H1 (cell line): ENCODE measurements around the gene ABCC2. TPM values are rescaled to one million over a fixed set of nuclear protein-coding genes. Genes with fewer than 3 reads are reported as not detected.
"Not testable (repeated sequence)": the region's sequence is repeated elsewhere in the genome, so short reads cannot be mapped to it uniquely, and the experiment has no call there.

Experiments
- CTCF ChIA-PET: fragments of 300-600 bp; sonication (Branson Sonifier 250); formaldehyde crosslinking; loops from one replicate; lab custom pipeline; 2021; ENCODE audit not compliant: partially characterized antibody; lab: Charles Lee
- POLR2A ChIA-PET: fragments of 300-600 bp; sonication (Branson Sonifier 250); formaldehyde crosslinking; loops from one replicate; lab custom pipeline; 2021; ENCODE audit warnings: inconsistent platforms; ENCODE audit not compliant: partially characterized antibody; lab: Charles Lee
- DNase-seq, 2 experiments: peaks; one replicate each; pipeline versions ENCODE4 v3.0.0 to v3.0.0-alpha.2; 2010 to 2022; ENCODE audit warnings: low spot score in 2 of 2, low read depth in 1 of 2, mixed read lengths in 1 of 2
- FAIRE-seq: peaks from 2 replicates; lab custom pipeline; 2011; peaks lifted over from hg19 to GRCh38; lab: Jason Lieb, UNC
- H2AFZ ChIP-seq: 2 replicates; pipeline ENCODE4 v1.8.1; 2012; ENCODE audit warnings: low read length, inconsistent platforms
- H2AK5ac ChIP-seq: 2 replicates; pipeline ENCODE4 v1.6.1; 2013; ENCODE audit warnings: low read depth, low read length
- H2BK120ac ChIP-seq: replicated peaks from 2 replicates; pipeline ENCODE3; 2013; ENCODE audit warnings: low read depth, low read length, inconsistent platforms
- H2BK12ac ChIP-seq: 2 replicates; pipeline ENCODE4 v1.6.1; 2013; ENCODE audit warnings: low read depth, low read length
- H2BK15ac ChIP-seq: 2 replicates; pipeline ENCODE4 v1.6.1; 2013; ENCODE audit warnings: low read length
- H2BK20ac ChIP-seq: 2 replicates; pipeline ENCODE4 v1.6.1; 2013; ENCODE audit warnings: low read length
- H2BK5ac ChIP-seq: 2 replicates; pipeline ENCODE4 v1.6.1; 2013; ENCODE audit warnings: low read depth, low read length
- H3K14ac ChIP-seq: 2 replicates; pipeline ENCODE4 v1.6.1; 2013; ENCODE audit warnings: inconsistent platforms; ENCODE audit not compliant: insufficient read length
- H3K18ac ChIP-seq: 2 replicates; pipeline ENCODE4 v1.6.1; 2013; ENCODE audit warnings: low read length; ENCODE audit errors: extremely low read depth
- H3K23ac ChIP-seq: 2 replicates; pipeline ENCODE4 v1.6.1; 2013; ENCODE audit warnings: inconsistent platforms; ENCODE audit not compliant: insufficient read length
- H3K23me2 ChIP-seq: 2 replicates; pipeline ENCODE4 v1.6.1; 2013; ENCODE audit warnings: low read depth, low read length
- H3K27ac ChIP-seq: 2 replicates; pipeline ENCODE4 v1.6.1; 2011; ENCODE audit warnings: low read depth, low read length, inconsistent platforms
- H3K27me3 ChIP-seq, 4 experiments: replicated peaks in 1 of 4; 1 replicate in 1 of 4; 2 replicates in 3 of 4; pipeline versions ENCODE4 v1.6.1 to v1.8.1; 2011 to 2013; ENCODE audit warnings: low read length in 3 of 4, mild to moderate bottlenecking in 3 of 4, inconsistent platforms in 2 of 4, mixed read lengths in 2 of 4, moderate library complexity in 1 of 4; ENCODE audit not compliant: control insufficient read depth in 3 of 4, insufficient read depth in 3 of 4; ENCODE audit errors: extremely low read depth in 1 of 4
- H3K36me3 ChIP-seq, 4 experiments: 2 replicates each; pipeline versions ENCODE4 v1.6.1 to v1.8.1; 2011 to 2013; ENCODE audit warnings: mild to moderate bottlenecking in 4 of 4, low read length in 3 of 4, moderate library complexity in 2 of 4, control low read depth in 1 of 4, inconsistent platforms in 1 of 4; ENCODE audit not compliant: insufficient read depth in 4 of 4, control insufficient read depth in 2 of 4
- H3K4ac ChIP-seq: replicated peaks from 2 replicates; pipeline ENCODE3; 2013; ENCODE audit warnings: low read length, low read depth, mixed read lengths, inconsistent platforms; ENCODE audit not compliant: insufficient read length
- H3K4me1 ChIP-seq, 4 experiments: replicated peaks in 1 of 4; 1 replicate in 1 of 4; 2 replicates in 3 of 4; pipeline versions ENCODE4 v1.6.1 to v1.8.1; 2011 to 2013; ENCODE audit warnings: low read length in 3 of 4, inconsistent platforms in 2 of 4, mixed read lengths in 1 of 4; ENCODE audit not compliant: insufficient read depth in 4 of 4, control insufficient read depth in 3 of 4
- H3K4me2 ChIP-seq, 2 experiments: 2 replicates each; pipeline versions ENCODE4 v1.6.1 to v1.8.1; 2011 to 2013; ENCODE audit warnings: low read depth in 2 of 2, low read length in 2 of 2, control low read depth in 1 of 2, inconsistent platforms in 1 of 2, mild to moderate bottlenecking in 1 of 2; ENCODE audit not compliant: insufficient read depth in 1 of 2
- H3K4me3 ChIP-seq, 4 experiments: fragments of 200-600, 300-600 bp in 1 of 4; sonication (generic), shearing (Covaris generic), sonication (Bioruptor Twin) in 1 of 4; 2 replicates each; pipeline versions ENCODE4 v1.5.1 to v1.8.1; 2011 to 2016; ENCODE audit warnings: low read length in 4 of 4, low read depth in 3 of 4, control low read depth in 2 of 4, inconsistent platforms in 2 of 4, mild to moderate bottlenecking in 2 of 4, mixed read lengths in 1 of 4, moderate library complexity in 1 of 4; ENCODE audit not compliant: insufficient read depth in 2 of 4; ENCODE audit errors: extremely low read depth in 1 of 4
- H3K56ac ChIP-seq: replicated peaks from 2 replicates; pipeline ENCODE3; 2013; ENCODE audit warnings: low read depth, mild to moderate bottlenecking, mixed read lengths, low read length, inconsistent platforms; ENCODE audit not compliant: insufficient read length
- H3K79me1 ChIP-seq: 2 replicates; pipeline ENCODE4 v1.6.1; 2013; ENCODE audit warnings: low read depth, low read length, control low read depth
- H3K79me2 ChIP-seq, 2 experiments: 2 replicates each; pipeline versions ENCODE4 v1.6.1 to v1.8.1; 2012 to 2013; ENCODE audit warnings: low read length in 2 of 2, mild to moderate bottlenecking in 2 of 2, inconsistent platforms in 1 of 2; ENCODE audit not compliant: insufficient read depth in 2 of 2, control insufficient read depth in 1 of 2
- H3K9ac ChIP-seq, 4 experiments: replicated peaks in 1 of 4; 1 replicate in 1 of 4; 2 replicates in 3 of 4; pipeline versions ENCODE4 v1.6.1 to v1.8.1; 2011 to 2013; ENCODE audit warnings: low read depth in 3 of 4, low read length in 3 of 4, control low read depth in 2 of 4, mild to moderate bottlenecking in 2 of 4, moderate library complexity in 2 of 4, inconsistent platforms in 1 of 4; ENCODE audit errors: extremely low read depth in 1 of 4
- H3K9me3 ChIP-seq, 2 experiments: 2 replicates each; pipeline versions ENCODE4 v1.6.1 to v1.8.1; 2012 to 2013; ENCODE audit warnings: mild to moderate bottlenecking in 2 of 2, moderate library complexity in 2 of 2, control low read depth in 1 of 2, inconsistent platforms in 1 of 2, low read depth in 1 of 2, low read length in 1 of 2, mixed read lengths in 1 of 2; ENCODE audit not compliant: insufficient read depth in 2 of 2
- H4K20me1 ChIP-seq, 2 experiments: replicated peaks in 1 of 2; 2 replicates each; pipeline versions ENCODE3 to v1.8.1; 2011 to 2013; ENCODE audit warnings: inconsistent platforms in 2 of 2, low read length in 2 of 2, mild to moderate bottlenecking in 1 of 2; ENCODE audit not compliant: insufficient read depth in 2 of 2, control insufficient read depth in 1 of 2
- H4K5ac ChIP-seq: 2 replicates; pipeline ENCODE4 v1.6.1; 2013; ENCODE audit warnings: low read length, low read depth, mixed read lengths, inconsistent platforms; ENCODE audit not compliant: insufficient read length
- H4K8ac ChIP-seq: 2 replicates; pipeline ENCODE4 v1.8.0; 2013; ENCODE audit warnings: mild to moderate bottlenecking, moderate library complexity, low read length, inconsistent platforms; ENCODE audit not compliant: insufficient read depth; ENCODE audit errors: extremely low read depth
- H4K91ac ChIP-seq: replicated peaks from 2 replicates; pipeline ENCODE3; 2013; ENCODE audit warnings: low read length, mixed read lengths, inconsistent platforms; ENCODE audit not compliant: insufficient read length
- WGBS, 2 experiments: shearing (Covaris generic) in 1 of 2; methylation state at CpG; one replicate each; pipeline versions ENCODE4 v1.1.6 to v1.1.7; 2013 to 2015; ENCODE audit warnings: low lambda C conversion rate in 2 of 2, mixed read lengths in 2 of 2, inconsistent platforms in 1 of 2, low coverage in 1 of 2, missing lambda C conversion rate in 1 of 2; ENCODE audit not compliant: insufficient replicate concordance in 2 of 2, insufficient coverage in 1 of 2, insufficient read length in 1 of 2; ENCODE audit errors: extremely low coverage in 1 of 2, missing lambda C conversion rate in 1 of 2; 5-methylcytosine and 5-hydroxymethylcytosine counted together
- polyA plus RNA-seq, 7 experiments: library from polyadenylated mRNA; depleted of rRNA in 3 of 7; stranded (reverse) in 5 of 7; unstranded in 2 of 7; fragments of >200 nt in 5 of 7; fragments of 200-250 nt in 2 of 7; gene quantifications; 1 replicate in 5 of 7; 2 replicates in 1 of 7; 4 replicates in 1 of 7; pipeline versions ENCODE4 v1.2.1 to v1.2.3, GENCODE V29; 2011 to 2013; ENCODE audit warnings: missing spikeins in 2 of 7, mixed read lengths in 2 of 7
- total RNA-seq: library from RNA; stranded (reverse); fragmentation: NEBNext Ultra II Directional; extraction: Animal tissue kit (Norgen Biotek cat#: 25700); gene quantifications from 2 replicates; pipeline ENCODE4 v1.2.1, GENCODE V29; 2021

ABCC2 gene
- total and polyA plus RNA-seq, 2 of the 8 experiments (the other 6 are each of a cell fraction or from before 2014, with no cell fraction given): 0.74 to 1.1 TPM

GRCh38 chr10:99867250-99867649, 84.8 kb downstream of the ABCC2 start:
- H3K4ac ChIP-seq, H3K36me3 ChIP-seq, H3K23me2 ChIP-seq, FAIRE-seq, H3K14ac ChIP-seq, H2BK12ac ChIP-seq, H2BK120ac ChIP-seq, H4K5ac ChIP-seq, H3K23ac ChIP-seq, H3K27ac ChIP-seq, H2BK15ac ChIP-seq, H3K18ac ChIP-seq, H3K27me3 ChIP-seq, H3K4me1 ChIP-seq, H2BK20ac ChIP-seq, H3K4me3 ChIP-seq, DNase-seq, H3K79me2 ChIP-seq, H2AFZ ChIP-seq, H3K56ac ChIP-seq, H3K4me2 ChIP-seq, H4K91ac ChIP-seq, H3K79me1 ChIP-seq, H2AK5ac ChIP-seq, H4K20me1 ChIP-seq, H3K9ac ChIP-seq, H3K9me3 ChIP-seq, H2BK5ac ChIP-seq, H4K8ac ChIP-seq: not testable (repeated sequence)
- POLR2A ChIA-PET: interaction anchor here (1.1 kb wide), 2 partner anchors 11 to 14 kb away, joined by 3 read pairs; no protein-coding TSS in a partner anchor
- WGBS, 2 experiments: 96% methylated on average over 3 of the region's 3 CpGs; no CpG with 5 or more reads in 1 of the 2 experiments
- CTCF ChIA-PET: interaction anchor here (1.1 to 4.4 kb wide), 4 partner anchors 8 to 21 kb away, joined by 3 to 28 read pairs (median 6); no protein-coding TSS in a partner anchor
